Kidney capillary endothelial cell (primary cell): ENCODE data around the gene CTNND1.
A peak's percentile ranks its signal among the peaks of the same experiment; 100 is the strongest.
"Not testable (repeated sequence)": the region's sequence is repeated elsewhere in the genome, so short reads cannot be mapped to it uniquely, and the experiment has no call there.

Experiments
- DNase-seq: peaks from one replicate; pipeline ENCODE4 v3.0.0-alpha.2; 2018; ENCODE audit warnings: low spot score

Gene CTNND1

DNA sequence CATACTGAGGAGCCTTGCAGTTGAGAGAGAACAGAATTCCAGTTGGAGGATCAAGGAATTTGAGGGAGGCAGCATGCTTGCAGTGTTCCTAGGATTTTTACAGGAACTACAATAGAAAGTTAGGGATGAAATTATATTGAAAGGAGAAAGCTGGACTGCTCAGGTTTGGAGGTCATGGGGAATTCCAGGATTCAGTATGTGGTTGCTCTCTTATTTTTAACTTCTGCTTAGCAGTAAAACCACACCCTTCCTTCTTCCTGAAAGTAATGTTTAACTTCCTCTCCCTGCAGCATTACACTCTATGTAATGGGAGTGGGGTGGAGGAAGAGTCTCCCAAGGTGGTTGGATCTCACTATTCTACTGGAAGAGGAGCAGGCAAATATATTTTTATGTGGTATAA lies 31.3 kb downstream of the CTNND1 start:
- peak; percentile 61 for DNase-seq

DNA sequence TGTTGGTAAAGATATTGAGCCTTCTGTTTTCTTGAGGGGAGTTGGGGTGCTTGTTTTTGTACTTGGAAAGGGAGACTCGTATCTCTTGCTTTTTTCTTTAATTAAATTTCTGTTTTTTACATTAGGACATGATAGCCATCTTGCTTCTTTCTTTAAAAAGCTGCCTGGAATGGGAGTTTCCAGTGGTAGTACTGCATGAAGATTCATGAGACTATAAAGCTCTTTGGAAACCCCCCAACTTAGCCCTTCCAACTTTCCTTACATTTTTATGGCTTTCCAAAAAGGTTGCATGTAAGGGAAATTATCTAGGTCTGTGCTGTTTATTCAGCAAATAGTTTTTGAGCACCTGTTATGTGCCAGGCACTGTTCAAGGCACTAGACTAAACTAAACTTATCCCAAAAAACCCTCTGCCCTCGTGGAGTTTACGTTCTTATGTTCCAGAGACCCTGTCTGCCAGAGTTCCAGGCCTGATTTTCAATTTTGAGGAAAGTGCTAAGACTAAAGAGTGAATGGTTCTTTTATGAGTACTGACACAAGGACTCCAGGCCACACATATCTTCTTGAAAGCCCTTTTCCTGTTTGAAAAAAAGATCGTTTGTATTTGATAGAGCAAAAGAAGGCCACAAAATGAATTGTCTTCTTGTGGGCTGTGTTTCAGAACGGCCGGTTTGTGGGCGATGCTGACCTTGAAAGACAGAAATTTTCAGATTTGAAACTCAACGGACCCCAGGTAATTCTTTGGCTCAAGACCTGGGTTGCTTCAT lies 31.9 kb downstream of the CTNND1 start:
- DNase-seq: no peak

DNA sequence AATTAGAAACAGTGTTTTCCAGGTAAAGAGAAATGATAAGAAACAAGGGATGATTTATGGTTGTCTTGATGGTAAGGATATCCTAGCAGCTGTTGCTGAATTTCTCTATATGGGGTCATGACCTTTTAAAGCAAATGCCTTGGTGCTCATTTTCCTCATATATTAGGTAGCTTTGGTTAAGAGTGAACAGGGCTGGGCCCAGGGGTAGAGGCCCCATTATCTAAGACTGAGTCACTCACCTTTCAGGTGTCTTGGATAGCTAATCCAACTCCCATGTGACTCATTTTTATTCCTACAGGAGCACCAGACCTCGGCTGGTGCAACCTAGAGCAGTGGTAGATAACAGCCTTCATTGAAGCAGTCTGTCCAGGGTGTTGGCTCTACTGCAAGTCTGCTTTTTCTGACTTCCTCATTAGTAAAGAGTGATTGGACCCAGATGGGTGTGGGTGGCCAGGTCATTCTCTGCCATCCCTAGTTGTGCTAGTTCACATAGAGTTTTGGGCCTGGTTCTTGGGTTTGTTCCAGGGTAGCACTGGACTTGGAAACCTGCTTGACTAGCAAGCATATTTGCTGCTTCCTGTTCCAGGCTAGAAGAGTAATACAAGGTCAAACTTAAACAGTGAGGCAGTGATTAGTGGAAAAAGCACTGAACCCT lies 37.4 kb downstream of the CTNND1 start:
- peak; percentile 22 for DNase-seq

DNA sequence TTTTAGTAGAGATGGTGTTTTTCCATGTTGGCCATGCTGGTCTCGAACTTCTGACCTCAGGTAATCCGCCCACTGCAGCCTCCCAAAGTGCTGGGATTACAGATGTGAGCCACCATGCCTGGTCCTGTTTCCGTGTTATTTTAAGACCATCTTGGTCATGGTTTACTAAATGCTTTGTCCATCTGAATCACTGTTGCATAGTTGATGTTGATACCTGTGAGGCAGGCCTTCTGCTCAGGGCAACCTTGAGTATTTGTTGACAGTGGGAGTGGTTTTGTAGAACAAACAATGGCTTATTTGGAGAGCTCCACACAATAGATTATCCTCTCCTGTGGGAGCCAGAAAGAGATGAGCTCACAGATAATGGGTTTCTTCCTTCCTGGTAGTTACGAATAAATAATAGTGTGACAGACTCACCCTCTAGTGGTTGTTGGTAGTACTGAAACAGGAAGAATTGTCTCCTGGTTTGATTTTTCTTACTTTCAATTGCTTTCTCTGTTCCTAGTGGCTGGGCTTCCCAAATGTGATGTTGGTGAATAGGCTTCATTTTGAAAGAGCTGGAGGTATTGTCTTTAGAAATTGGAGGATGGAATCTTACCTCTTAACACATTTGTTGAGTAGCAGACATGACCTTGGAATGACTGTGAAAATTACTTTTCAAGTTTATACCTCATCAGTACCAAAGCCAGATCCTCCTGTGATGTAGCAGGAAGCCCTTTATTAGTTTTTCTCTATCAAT lies 39.0 kb downstream of the CTNND1 start:
- peak; percentile 89 for DNase-seq

DNA sequence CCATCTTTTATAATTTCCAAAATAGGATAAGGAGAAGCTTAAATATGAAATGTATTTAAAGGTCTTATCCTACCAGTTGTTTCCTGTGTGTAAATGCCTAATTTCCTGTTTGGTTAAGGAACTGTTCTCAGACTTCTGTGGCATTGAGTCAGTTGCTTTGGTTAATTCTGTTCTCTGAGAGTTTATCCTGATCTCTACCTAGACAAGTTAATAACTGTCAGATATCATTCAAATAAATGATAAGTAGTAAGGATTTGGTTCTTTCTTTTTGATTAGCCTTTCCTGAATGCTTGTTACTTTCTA lies 39.5 kb downstream of the CTNND1 start:
- DNase-seq: peak; percentile 59

DNA sequence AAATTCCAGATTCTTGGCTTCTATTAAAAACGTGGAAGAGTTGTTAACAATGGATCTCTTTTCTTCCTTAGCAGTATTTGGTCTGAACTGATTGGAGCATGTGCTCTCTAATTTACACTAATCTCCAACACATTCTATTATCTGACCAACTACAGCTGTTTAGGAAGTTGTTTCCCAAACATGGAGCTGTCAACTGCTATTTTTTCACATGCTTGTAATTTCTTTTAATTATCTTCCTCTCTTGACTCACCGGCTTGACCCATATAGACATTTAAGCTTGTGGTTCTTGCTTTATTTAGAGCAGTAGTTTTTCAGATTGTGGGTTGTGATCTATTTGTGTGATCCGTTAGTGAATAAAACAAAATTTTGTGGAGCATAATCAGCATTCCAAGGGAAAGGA lies 40.8 kb downstream of the CTNND1 start:
- DNase-seq: no peak

DNA sequence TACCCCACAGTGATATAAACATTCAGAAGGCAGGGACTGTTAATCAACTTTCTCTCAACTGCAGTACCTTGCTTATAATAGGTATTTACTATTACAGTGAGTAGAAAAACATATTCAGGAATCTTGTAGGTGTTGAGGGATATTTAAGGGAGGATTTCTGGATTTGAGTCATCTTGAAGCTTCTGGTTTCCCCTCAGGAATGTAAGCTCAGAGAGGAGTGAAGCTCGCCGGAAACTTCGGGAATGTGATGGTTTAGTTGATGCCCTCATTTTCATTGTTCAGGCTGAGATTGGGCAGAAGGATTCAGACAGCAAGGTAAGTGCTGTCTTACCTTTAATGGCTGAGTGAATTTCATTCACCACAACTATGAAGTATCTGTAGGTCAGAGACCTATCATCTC lies 42.9 kb downstream of the CTNND1 start:
- no peak for DNase-seq

DNA sequence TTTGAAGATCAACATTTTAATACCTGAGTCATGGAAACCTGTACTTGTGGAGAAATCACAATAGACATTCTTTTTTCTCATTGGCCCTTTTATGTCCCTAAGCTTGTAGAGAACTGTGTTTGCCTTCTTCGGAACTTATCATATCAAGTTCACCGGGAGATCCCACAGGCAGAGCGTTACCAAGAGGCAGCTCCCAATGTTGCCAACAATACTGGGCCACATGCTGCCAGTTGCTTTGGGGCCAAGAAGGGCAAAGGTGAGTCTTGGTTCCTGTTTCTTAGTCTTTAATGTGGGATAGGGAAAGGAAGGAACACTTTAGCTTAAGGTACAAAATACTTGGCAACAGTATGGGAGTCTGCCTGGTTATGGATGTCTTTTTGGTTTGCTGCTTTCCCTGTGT lies 44.2 kb downstream of the CTNND1 start:
- no peak for DNase-seq

DNA sequence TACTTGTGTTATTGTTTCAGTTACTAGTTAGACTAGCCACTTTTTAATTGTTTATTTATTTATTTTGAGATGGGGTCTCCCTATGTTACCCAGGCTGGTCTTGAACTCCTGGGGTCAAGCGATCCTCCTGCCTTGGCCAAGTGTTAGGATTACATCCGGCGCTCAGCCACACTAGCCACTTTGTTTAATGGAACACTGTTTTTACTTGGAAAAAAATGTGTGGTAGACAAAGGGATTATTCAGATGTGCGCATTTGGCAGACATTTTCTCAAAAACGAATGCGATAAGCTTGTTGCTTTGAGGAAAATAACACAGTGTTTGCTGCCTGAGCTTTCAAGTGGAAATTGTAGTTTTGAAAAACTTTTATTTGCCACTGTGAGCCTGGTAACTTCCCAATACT lies 51.0 kb downstream of the CTNND1 start:
- no peak for DNase-seq

DNA sequence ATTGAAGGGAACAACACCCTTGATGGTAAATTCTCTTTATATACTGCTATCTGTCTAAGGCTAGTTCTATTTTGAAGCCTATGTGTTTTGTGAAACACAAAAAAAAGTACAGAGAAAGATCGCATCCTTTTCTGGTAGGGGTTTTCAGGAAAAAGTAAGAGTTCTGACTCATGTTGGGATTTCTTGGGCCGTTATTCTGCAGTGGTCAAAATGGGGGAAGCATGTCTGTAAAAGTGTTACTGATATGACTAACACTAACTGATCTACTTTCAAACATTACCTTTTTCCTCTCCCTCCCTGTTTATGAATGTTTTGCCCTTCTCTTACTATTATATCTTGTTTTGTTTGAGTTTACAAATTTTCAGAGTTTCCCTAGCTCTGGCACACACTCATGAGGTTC lies 53.9 kb downstream of the CTNND1 start:
- DNase-seq: no peak

DNA sequence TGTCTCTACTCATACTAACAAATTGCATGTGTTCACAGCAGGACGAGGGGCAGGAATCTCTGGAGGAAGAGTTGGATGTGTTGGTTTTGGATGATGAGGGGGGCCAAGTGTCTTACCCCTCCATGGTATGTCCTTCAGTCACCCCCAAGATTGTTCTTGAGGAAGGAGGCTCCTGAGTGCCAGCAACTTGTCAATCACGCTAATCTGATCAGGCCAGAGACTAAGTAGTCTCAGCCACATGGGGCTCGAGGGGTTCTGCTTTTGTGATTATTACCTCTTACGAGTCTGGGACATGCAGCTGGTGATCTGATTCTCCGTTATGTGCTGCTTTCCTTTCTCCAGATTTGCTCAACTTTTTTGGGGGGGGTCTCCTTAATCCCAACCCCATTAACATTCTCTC lies 54.3 kb downstream of the CTNND1 start:
- DNase-seq: no peak

DNA sequence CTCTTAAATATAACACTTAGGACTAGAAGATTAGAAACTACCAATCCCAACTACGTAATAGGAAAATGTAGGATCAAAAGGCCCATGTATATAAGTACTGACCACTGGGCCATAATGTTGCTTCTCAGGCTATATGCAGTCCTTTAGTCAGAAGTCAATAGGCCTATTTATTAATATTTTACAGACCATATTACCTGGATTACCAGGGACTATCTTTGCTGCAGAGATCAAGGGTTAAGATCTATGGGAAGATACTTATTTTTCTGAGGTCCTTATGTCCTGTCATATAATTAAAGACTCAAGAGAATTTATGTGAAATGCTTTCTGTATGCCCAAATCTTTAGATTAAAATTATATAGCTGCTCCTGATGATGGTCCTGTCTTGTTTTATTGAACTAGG lies 57.2 kb downstream of the CTNND1 start:
- no peak for DNase-seq

DNA sequence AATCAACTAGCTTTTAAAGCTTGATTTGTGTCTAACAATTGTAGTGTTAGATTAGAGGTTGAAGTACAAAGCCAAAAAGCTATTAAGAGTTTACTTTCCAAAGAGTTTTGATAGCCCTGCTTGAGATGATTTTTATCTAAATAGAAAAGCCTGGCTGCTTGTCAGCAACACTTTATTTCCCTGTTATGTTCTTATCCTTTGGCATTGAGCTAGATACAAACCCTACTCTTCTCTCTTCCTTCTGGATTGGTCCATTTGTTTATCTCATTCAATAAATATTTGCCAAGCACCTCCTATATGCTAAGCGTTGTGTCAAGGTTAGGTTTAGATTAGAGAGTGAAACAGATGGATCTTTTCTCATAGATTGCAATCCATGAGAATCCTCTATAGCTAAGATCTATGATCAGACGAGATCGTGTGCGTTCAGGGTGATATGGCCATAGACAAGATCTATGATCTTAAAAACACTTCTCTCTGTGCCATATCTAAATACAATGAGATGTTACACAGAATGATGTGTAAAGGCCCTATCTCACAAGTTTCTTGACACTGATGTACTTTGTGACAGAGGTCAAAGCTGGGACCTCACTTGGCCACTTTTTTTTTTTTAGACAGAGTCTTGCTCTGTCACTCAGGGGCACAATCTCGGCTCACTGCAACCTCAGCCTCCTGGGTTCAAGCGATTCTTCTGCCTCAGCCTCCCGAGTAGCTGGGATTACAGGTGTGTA lies 57.8 kb downstream of the CTNND1 start:
- no peak for DNase-seq

DNA sequence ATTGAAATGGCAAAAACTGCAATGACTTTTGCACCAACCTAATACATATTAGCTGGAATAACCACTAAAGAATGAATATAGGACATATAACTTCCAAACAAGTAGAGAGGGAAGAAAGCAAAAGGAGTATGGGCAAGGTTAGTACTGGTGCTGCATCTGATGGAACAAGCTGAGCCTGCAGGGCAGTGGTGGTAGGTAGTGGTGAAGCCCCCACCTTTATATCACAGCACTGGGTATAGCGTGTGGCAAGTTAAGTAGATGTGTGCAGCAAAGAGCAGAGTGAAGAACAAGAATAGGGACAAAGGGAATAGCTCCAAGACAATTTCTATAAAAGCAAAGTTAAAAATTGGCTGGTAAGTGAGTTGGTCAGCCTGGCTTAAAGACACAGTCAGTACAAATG lies 62.3 kb downstream of the CTNND1 start:
- no peak for DNase-seq

DNA sequence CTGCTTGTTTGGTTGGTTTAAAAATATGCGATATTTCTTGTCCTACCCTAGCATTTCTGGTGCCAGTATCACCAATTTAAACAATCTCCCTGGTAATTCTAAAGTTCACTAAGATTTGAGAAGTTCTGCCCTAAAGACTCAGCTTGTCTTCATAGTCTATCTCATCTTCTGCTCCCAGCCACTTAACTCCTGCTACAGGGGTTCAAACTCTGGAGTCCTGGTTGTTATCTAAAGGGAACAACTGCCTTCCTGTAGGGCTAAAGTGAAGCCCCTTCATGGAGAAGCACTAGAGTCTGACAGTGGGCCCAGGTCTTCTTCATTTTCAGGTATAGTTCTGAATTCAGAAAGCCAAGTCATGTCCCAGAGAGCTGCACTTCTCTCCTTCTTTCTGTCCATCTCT lies 73.2 kb downstream of the CTNND1 start:
- DNase-seq: no peak

DNA sequence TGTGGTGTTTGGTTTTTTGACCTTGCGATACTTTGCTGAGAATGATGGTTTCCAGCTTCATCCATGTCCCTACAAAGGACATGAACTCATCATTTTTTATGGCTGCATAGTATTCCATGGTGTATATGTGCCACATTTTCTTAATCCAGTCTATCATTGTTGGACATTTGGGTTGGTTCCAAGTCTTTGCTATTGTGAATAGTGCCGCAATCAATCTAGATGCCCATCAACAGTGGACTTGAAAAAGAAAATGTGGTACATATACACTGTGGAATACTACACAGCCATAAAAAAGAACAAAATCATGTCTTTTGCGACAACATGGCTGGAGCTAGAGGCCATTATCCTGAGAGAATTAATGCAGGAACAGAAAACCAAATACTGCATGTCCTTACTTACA lies 77.0 kb downstream of the CTNND1 start:
- not testable (repeated sequence) for DNase-seq

DNA sequence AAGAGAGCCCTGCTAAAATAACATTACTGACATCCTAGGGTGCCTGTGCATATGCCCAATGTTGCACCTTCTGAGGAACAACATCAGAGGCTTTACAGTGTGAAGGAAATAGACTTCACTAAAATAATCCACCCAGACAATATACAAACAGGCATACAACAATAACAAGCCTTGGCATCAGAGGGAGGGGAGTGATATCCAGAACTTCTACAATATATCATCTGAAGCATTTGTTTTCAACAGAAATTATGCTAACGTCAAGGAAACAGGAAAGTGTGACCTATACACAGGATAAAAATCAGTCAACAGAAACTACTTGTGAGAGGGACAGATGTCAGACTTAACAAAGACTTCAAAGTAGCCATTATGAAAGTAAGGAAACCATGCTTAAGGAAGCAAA lies 81.3 kb downstream of the CTNND1 start:
- no peak for DNase-seq

DNA sequence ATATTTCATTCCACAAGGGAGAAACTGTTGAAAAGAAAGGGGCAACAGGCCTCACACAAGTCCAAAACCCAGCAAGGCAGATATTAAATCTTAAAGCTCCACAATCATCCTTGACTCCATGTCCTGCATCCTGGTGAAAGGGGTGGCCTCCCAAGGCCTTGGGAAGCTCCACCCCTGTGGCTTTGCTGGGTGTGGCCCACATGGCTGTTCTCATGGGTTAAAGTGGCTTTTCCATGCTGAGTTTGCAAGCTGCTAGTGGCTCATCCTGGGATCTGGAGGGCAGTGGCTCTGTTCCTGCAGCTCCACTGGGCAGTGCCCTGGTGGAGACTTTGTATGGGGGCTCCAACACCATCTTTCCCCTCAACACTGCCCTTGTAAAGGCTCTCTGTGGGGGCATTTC lies 106.4 kb downstream of the CTNND1 start:
- DNase-seq: no peak

DNA sequence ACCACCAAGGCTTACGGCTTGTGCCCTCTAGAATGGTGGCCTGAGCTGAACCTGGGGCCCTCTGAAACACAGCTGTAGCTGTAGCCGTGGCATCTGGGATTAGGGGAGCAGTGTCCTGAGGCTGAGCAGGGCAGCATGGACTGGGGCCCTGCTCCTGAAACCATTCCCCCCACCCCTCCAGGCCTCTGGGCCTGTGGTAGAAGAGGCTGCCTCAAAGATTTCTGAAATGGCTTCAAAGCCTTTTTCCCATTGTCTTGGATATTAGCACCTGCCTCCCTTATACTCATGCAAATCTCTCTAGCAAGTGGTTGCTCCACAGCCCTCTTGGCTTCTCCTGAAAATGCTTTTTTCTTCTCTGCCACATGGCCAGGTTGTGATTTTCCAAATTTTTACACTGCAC lies 106.9 kb downstream of the CTNND1 start:
- no peak for DNase-seq
